EH (cell line): ENCODE results near the gene CMTM1.
A peak's percentile ranks its signal among the peaks of the same experiment; 100 is the strongest.
"Not testable (repeated sequence)": the region's sequence is repeated elsewhere in the genome, so short reads cannot be mapped to it uniquely, and the experiment has no call there.

Experiments
- DNase-seq: peaks from one replicate; pipeline ENCODE4 v3.0.0-alpha.2; 2015; ENCODE audit warnings: low read depth

CMTM1 gene

GRCh38 chr16:66591018-66591417 is 24.8 kb downstream of the CMTM1 start:
- DNase-seq = no peak

GRCh38 chr16:66592241-66592640 is 26.0 kb downstream of the CMTM1 start:
- no peak for DNase-seq

DNA sequence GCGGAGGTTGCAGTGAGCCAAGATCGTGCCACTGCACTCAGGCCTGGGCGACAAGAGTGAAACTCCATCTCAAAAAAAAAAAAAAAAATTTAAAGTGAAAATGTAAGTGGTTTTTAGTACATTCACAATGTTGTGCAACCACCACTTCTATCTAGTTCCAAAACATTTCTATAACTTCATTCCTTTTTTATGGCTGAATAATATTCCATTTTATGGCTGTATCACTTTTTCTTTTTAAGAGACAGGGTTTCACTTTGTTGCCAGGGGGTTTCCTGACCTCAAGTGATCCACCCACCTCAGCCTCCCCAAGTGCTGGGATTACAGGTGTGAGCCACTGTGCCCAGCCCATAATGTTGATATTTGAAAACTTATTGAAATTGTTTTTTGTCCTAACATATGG is 26.6 kb downstream of the CMTM1 start:
- no peak for DNase-seq

DNA sequence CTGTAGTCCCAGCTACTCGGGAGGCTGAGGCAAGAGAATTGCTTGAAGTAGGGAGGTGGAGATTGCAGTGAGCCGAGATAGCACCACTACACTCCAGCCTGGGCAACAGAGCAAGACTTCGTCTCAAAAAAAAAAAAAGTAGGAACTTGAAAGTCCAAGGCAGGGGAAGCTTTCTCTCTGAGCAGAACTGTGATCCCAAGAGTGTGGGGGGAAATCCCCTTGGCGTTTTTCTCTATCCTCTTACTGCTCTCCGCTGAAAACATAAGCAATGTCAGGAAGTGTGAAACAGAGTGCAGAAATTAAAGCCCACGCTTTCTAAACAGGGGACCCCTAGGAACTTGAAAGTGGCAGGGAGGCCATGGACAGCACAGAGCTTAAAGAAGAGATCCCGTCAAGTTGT is 28.5 kb downstream of the CMTM1 start:
- no peak for DNase-seq

GRCh38 chr16:66596559-66596958 is 30.3 kb downstream of the CMTM1 start:
- not testable (repeated sequence) for DNase-seq

DNA sequence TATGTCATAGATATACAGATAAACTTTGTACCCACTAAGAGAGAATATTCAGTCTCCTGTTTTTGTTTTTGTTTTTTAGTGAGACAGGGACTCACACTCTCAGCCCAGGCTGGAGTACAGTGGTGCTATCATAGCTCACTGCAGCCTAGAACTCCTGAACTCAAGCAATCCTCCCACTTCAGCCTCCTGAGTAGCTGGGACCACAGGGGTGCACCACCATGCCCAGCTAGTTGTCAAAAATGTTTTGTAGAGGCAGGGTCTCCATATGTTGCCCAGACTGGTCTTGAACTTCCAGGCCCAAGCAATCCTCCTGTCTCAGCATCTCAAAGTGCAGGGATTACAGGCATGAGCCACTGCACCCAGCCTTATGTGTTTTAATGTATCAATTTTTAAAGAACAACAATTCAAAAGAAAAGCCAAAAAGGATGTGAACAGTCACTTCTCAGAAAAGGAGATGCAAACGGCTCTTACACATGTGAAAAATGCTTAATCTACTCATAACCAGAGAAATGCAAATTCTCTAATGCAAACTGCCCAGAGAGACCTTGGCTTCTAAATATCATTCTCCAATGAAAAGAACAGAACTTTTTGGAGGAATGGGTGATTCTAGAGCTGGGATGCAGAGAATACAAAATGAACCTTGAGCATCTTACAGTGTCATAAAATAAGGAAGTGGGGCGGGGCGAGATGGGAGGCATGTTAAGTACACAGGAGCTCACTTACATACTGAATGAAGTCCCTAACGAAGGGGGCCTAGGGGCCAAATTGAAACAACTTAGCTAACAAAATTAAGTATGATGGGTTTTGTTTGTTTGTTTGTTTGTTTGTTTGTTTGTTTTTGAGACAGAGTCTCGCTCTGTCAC is 31.0 kb downstream of the CMTM1 start:
- DNase-seq = no peak

DNA sequence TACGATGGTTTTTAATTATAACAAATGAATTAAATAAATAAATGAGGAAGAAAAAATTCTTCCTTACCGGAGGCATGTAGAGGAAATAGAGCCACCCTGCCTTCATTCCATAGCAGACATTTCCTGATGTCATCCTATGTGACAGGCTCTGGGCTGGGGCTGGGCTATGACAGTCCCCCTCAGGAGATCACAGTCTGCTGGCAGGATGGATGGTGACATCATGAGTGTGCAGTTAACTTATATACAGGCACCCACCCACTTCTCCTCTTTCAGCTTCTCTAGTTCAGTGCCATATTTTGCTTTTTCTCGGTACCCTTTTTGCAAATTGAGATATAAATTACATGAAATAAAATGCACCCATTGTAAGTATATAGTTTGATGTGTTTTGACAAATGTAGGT is 31.9 kb downstream of the CMTM1 start:
- no peak for DNase-seq

DNA sequence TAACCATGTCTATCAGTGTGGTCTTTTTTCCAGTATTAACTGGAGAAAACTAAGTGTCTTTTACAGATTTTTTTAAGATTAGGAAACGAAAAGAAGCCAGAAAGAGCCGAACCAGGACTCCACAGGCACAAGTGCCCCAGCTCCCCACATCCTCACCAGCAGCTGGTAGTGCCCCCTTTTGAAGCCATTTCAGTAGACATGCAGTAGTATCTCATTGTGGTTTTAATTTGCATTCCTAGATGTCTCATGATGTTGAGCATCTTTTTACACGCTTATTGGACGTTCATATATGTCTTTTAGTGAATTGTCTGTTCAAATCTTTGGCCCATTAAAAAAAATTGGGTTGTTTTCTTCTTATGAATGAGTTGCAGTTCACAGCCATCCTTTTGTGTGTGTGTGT is 33.5 kb downstream of the CMTM1 start:
- DNase-seq = no peak

GRCh38 chr16:66600477-66600876 is 34.2 kb downstream of the CMTM1 start:
- no peak for DNase-seq

DNA sequence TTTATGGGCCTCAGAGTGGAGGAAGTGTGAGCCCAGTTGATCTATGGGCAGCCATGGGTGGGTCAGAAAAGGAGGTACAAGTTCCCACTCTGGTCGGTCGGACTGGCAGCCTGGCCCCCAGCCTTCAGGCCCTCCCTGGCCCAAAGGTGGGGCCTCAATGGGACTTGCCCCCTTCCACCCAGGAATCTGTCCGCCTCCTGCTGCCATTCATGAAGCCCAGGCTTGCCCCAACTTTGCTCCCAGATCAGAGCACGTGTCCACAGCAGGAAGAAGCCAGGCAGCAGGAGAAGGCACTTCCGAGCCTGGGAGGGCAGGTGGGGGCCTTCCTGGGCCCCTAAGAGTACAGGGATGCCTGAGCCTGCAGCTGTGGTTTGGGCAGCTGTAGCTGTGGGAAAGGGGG is 35.2 kb downstream of the CMTM1 start:
- DNase-seq = no peak

GRCh38 chr16:66603537-66604375 is 37.5 kb downstream of the CMTM1 start:
- DNase-seq = peak; percentile 60

GRCh38 chr16:66604376-66605176 is 38.3 kb downstream of the CMTM1 start, which contains the start of gene CMTM3:
Gene CMTM3 (plus strand): TSS chr16:66604704. CDS start chr16:66604806, 102 bp downstream.
- DNase-seq = peak; percentile 60

- DNase-seq = peak; percentile 58
Measured at GRCh38 chr16:66605177-66605978, 39.1 kb downstream of the CMTM1 start.

GRCh38 chr16:66605979-66606751 is 39.9 kb downstream of the CMTM1 start:
- no peak for DNase-seq

DNA sequence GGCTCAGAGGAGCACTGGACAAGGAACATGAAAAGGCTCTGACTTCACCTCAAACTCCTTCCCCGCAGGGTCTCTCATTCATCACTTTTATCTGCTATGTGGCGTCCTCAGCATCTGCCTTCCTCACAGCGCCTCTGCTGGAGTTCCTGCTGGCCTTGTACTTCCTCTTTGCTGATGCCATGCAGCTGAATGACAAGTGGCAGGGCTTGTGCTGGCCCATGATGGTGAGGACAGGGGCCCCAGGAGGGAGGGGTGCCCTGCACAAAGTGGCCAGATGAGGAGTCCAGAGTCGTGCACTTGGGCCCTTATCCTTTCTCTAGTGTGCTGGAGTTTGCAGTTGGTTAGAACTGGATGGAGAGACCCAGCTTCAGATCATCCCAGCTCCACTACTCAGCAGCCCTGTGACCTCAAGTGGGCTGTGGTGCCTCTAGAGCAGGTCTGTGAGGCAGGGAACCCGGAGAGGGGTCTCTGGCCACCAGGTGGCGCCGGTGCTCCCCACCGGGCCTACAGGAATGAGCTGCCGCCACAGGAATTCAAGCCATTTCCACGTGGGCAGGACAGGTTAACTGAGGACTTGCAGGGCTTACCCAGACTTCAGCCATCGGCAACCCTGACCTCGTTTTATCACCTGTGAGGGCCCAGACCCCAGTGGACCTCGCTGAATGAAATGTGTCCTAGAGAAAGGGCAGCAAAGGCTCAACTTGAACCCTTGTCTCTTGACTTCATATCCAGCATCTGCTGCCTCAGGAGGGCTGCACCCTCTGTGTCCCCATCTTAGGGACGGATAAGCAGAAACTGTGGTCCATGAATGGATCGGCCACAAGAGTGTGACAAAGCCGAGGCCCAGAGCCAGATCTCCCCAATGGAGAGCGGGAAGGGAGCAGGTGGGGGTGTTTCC is 42.3 kb downstream of the CMTM1 start:
- peak; percentile 88 for DNase-seq

- DNase-seq = no peak
Measured at GRCh38 chr16:66609139-66609510, 42.9 kb downstream of the CMTM1 start.

DNA sequence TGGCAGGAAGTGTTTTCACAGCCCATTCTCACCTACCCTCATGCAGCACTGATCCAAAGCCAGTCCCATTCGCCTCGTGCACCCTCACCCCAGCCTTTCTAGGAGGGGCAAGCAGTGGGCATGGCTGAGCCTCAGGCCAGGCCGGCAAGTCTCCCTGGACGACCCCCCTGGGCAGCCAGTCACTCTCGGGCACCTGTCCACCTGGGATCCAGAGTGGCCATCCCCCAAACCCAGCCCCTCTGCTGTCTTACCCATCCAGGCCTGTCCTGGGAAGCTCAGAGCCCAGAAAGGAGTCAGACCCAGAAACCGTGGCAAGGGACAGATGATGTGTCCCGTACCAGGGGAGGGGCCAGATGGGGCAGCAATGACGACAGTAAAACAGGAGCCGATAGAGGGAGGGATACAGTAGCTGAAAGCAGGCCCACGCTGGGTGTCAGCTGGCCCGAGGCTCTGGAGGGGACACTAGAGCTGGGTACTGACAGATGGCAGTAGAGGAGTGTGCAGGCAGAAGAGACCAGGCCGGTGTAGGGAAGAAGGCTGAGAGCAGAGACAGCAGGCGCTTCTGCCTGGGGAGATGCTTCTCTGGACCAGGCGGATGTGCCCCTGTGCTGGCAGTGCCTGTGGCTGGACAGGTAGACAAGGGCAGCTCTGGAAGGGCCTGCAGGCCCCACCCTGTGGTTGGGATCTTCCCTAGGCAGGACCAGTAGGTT is 44.0 kb downstream of the CMTM1 start:
- no peak for DNase-seq

DNA sequence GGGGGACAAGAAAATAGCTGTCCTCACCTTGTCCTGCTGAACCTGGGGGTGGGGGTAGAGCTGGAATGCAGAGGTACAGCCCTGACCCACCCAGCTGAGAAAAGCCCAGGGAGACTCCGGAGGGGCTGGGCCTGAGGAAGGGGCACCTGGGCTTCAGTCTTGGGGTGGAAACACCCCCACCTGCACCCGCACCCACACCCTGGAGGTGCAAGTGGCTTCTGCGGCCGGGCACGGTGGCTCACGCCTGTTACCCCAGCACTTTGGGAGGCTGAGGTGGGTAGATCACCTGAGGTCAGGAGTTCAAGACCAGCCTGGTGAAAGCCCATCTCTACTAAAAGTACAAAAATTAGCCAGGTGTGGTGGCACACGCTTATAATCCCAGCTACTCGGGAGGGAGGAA is 45.7 kb downstream of the CMTM1 start:
- DNase-seq = not testable (repeated sequence)

DNA sequence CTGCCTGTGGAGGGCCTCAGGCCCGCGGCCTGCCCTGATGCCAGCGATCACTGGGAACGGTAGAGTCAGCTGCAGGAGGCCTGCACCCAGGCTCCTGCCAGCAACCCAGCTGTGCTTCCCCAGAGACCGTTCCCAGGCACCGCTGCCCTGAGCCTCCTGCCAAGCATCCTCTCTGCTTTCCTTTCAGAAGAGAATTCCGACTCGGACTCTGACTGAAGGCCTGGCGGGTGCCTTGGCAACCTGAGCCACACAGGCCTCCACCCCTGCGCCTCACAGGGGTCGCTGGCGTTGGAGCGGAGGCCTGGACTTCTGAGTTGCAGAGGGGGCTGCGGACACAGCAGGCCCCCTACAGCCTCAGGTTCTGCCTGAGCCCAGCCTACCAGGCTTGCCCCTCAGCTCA is 46.2 kb downstream of the CMTM1 start:
- no peak for DNase-seq
